K562 (cell line): ENCODE results near the gene EXOG. TPM values are rescaled to one million over a fixed set of nuclear protein-coding genes. Genes with fewer than 3 reads are reported as not detected.
A peak's percentile ranks its signal among the peaks of the same experiment; 100 is the strongest.

ENCODE experiments used
- ATAC-seq: fragments of 200-7000 bp; cut with Tn5 transposase; 3 replicates; pipeline ENCODE4 v1.9.1; 2020; ENCODE audit warnings: moderate library complexity
- BruUV-seq: library from RNA; stranded (reverse); fragments of 400-500 nt; replicated peaks from 2 replicates; lab custom pipeline; 2021; lab: Mats Ljungman, UMichigan
- CTCF ChIA-PET: fragments of 300-600 bp; formaldehyde crosslinking; extraction: SDS; loops from one replicate; lab custom pipeline; 2021; ENCODE audit warnings: low intra/inter-chr PET ratio; lab: Yijun Ruan, JAX
- POLR2A ChIA-PET: fragments of 300-600, 350-650 bp; sonication (Branson Sonifier 250); formaldehyde crosslinking; extraction: SDS; loops from one replicate; lab custom pipeline; 2021; ENCODE audit warnings: antibody characterized with exemption, inconsistent platforms; lab: Yijun Ruan, JAX
- DNase-seq, 4 experiments: peaks; one replicate each; pipeline versions ENCODE4 v3.0.0 to v3.0.0-alpha.2; 2011 to 2018; ENCODE audit warnings: low spot score in 3 of 4, mixed read lengths in 3 of 4; ENCODE audit errors: extremely low read depth in 1 of 4
- FAIRE-seq: peaks from 2 replicates; lab custom pipeline; 2011; peaks lifted over from hg19 to GRCh38; lab: Jason Lieb, UNC
- H2AFZ ChIP-seq: 2 replicates; pipeline ENCODE4 v1.6.0; 2011; ENCODE audit warnings: low read depth, low read length, control low read depth, inconsistent platforms
- H3K27ac ChIP-seq: fragments of 200-600 bp; 3 replicates; pipeline ENCODE4 v1.8.0; 2011; ENCODE audit warnings: low read depth, mild to moderate bottlenecking, control low read depth, inconsistent platforms, low read length, moderate library complexity, mixed read lengths; ENCODE audit errors: extremely low read depth
- H3K27me3 ChIP-seq, 2 experiments: fragments of 300-600 bp in 1 of 2; 2 replicates in 1 of 2; 3 replicates in 1 of 2; pipeline versions ENCODE4 v1.6.0 to v1.8.0; 2011; ENCODE audit warnings: inconsistent platforms in 2 of 2, low read length in 2 of 2, mild to moderate bottlenecking in 1 of 2, mixed read lengths in 1 of 2, moderate library complexity in 1 of 2; ENCODE audit not compliant: control insufficient read depth in 2 of 2, insufficient read depth in 2 of 2
- H3K36me3 ChIP-seq: fragments of 300-600 bp; 3 replicates; pipeline ENCODE4 v1.8.0; 2011; ENCODE audit warnings: mild to moderate bottlenecking, low read length, inconsistent platforms; ENCODE audit not compliant: control insufficient read depth, insufficient read depth
- H3K4me1 ChIP-seq, 2 experiments: fragments of 200-600 bp in 1 of 2; replicated peaks in 1 of 2; 2 replicates in 1 of 2; 3 replicates in 1 of 2; pipeline versions ENCODE4 v1.5.1 to v1.8.0; 2011; ENCODE audit warnings: inconsistent platforms in 2 of 2, low read length in 2 of 2, mild to moderate bottlenecking in 1 of 2, mixed read lengths in 1 of 2, moderate library complexity in 1 of 2; ENCODE audit not compliant: control insufficient read depth in 2 of 2, insufficient read depth in 2 of 2
- H3K4me2 ChIP-seq: 2 replicates; pipeline ENCODE4 v1.6.1; 2011; ENCODE audit warnings: low read length, control low read depth, inconsistent platforms, mixed read lengths; ENCODE audit not compliant: insufficient read depth
- H3K4me3 ChIP-seq: fragments of 200-600 bp; sonication (generic), shearing (Covaris generic); 2 replicates; pipeline ENCODE4 v1.5.1; 2016; ENCODE audit warnings: control low read depth, inconsistent platforms
- H3K79me2 ChIP-seq: fragments of 200-600 bp; 3 replicates; pipeline ENCODE4 v1.8.0; 2011; ENCODE audit warnings: low read length, inconsistent platforms; ENCODE audit not compliant: control insufficient read depth, insufficient read depth
- H3K9ac ChIP-seq, 2 experiments: 2 replicates each; pipeline versions ENCODE4 v1.6.0 to v1.6.1; 2011; ENCODE audit warnings: low read depth in 2 of 2, low read length in 2 of 2, control low read depth in 1 of 2, inconsistent platforms in 1 of 2, mild to moderate bottlenecking in 1 of 2, mixed read lengths in 1 of 2; ENCODE audit not compliant: insufficient read depth in 1 of 2
- H3K9me1 ChIP-seq: one replicate; pipeline ENCODE4 v1.6.0; 2011; ENCODE audit warnings: inconsistent platforms, mild to moderate bottlenecking, low read length, moderate library complexity; ENCODE audit not compliant: control insufficient read depth, insufficient read depth
- H3K9me3 ChIP-seq: replicated peaks from 2 replicates; pipeline ENCODE4 v1.5.1; 2011; ENCODE audit warnings: low read depth, low read length, inconsistent platforms; ENCODE audit not compliant: control insufficient read depth, insufficient read depth
- H4K20me1 ChIP-seq: replicated peaks from 2 replicates; pipeline ENCODE4 v1.6.1; 2011; ENCODE audit warnings: low read length, inconsistent platforms, mixed read lengths; ENCODE audit not compliant: control insufficient read depth, insufficient read depth
- FOXP1 ChIP-seq: sonication (generic); formaldehyde crosslinking; IDR thresholded peaks from 2 replicates; pipeline ENCODE4 v1.8.0; 2022; ENCODE audit warnings: mild to moderate bottlenecking, missing genetic modification reagents
- NBN ChIP-seq: fragments of 450-650 bp; IDR thresholded peaks from 2 replicates; pipeline ENCODE4 v1.6.1; 2016; ENCODE audit warnings: low read depth, mild to moderate bottlenecking
- NCOA4 ChIP-seq: fragments of 450-650 bp; IDR thresholded peaks from 2 replicates; pipeline ENCODE4 v1.6.1; 2018; ENCODE audit warnings: mild to moderate bottlenecking; ENCODE audit not compliant: partially characterized antibody
- U2AF2 ChIP-seq: fragments of 200-400 bp; formaldehyde crosslinking; optimal IDR thresholded peaks from 2 replicates; pipeline ENCODE3; 2017; ENCODE audit warnings: low read depth, mild to moderate bottlenecking, low read length
- ZBTB1 ChIP-seq: sonication (generic); formaldehyde crosslinking; IDR thresholded peaks from 2 replicates; pipeline ENCODE4 v1.8.1; 2023; ENCODE audit warnings: missing genetic modification reagents, low read depth, mild to moderate bottlenecking, borderline replicate concordance
- ZFP30 ChIP-seq: fragments of 250-450 bp; sonication (Bioruptor Pico); IDR thresholded peaks from 2 replicates; pipeline ENCODE4 v1.8.0; 2022; ENCODE audit warnings: moderate library complexity, mild to moderate bottlenecking, inconsistent platforms, borderline replicate concordance
- ZNF217 ChIP-seq: sonication (generic); formaldehyde crosslinking; IDR thresholded peaks from 2 replicates; pipeline ENCODE4 v1.8.0; 2022; ENCODE audit warnings: mild to moderate bottlenecking, missing genetic modification reagents
- ZNF274 ChIP-seq: IDR thresholded peaks from 2 replicates; pipeline ENCODE4 v1.6.1; 2011; ENCODE audit warnings: low read depth, mild to moderate bottlenecking, low read length, moderate library complexity, borderline replicate concordance
- ZNF41 ChIP-seq: fragments of 250-450 bp; sonication (Bioruptor Pico); conservative IDR thresholded peaks from 2 replicates; pipeline ENCODE4 v1.4.0; 2020; ENCODE audit warnings: mild to moderate bottlenecking
- WGBS: fragments of 100-300 bp; shearing (Covaris generic); methylation state at CpG from one replicate; pipeline ENCODE4 v1.1.6; 2016; ENCODE audit warnings: low coverage, mixed read lengths; ENCODE audit not compliant: insufficient coverage; ENCODE audit errors: missing lambda C conversion rate; 5-methylcytosine and 5-hydroxymethylcytosine counted together
- in situ Hi-C: fragments of 300-500 bp; cut with MboI; formaldehyde crosslinking; loops from 4 replicates; pipeline ENCODE4 v1.15.0; 2018; ENCODE audit warnings: inconsistent platforms, mixed read lengths
- intact Hi-C: fragments of 100-400 bp; cut with micrococcal nuclease; formaldehyde crosslinking; loops from 2 replicates; pipeline ENCODE4 v1.14.2; 2022
- polyA plus RNA-seq, 8 experiments: library from polyadenylated mRNA; depleted of rRNA in 4 of 8; stranded (reverse) in 5 of 8; unstranded in 3 of 8; fragments of >200 nt; fragmentation: Nextera tagmentation in 2 of 8; fragmentation: Illumina TruSeq in 1 of 8; extraction: Ambion mirVana in 2 of 8; extraction: Trizol in 1 of 8; gene quantifications; 2 replicates each; pipeline versions ENCODE4 v1.2.1 to v1.2.3, GENCODE V29; 2011 to 2014; ENCODE audit warnings: inconsistent platforms in 1 of 8, missing spikeins in 1 of 8
- total RNA-seq, 7 experiments: library from RNA; depleted of rRNA in 6 of 7; stranded (reverse); fragments of >200 nt in 6 of 7; fragmentation: Illumina TruSeq in 2 of 7; extraction: Trizol in 2 of 7; gene quantifications; 2 replicates each; pipeline versions ENCODE4 v1.2.1 to v1.2.3, GENCODE V29; 2011 to 2021; ENCODE audit warnings: low replicate concordance in 1 of 7
- TF ChIP-seq, protein P1 (sequence below): fragments of 450-650 bp; IDR thresholded peaks from 2 replicates; pipeline ENCODE4 v1.6.1; 2016; ENCODE audit warnings: missing biosample characterization, missing genetic modification characterization
- TF ChIP-seq, protein P2 (sequence below): sonication (generic); formaldehyde crosslinking; IDR thresholded peaks from 2 replicates; pipeline ENCODE4 v1.8.0; 2022; ENCODE audit warnings: mild to moderate bottlenecking, missing genetic modification reagents

The EXOG gene
- total and polyA plus RNA-seq, 9 of the 15 experiments (the other 6 are each of a cell fraction or from before 2014, with no cell fraction given), result 10.8 to 21.7 (median 14.8) TPM

DNA sequence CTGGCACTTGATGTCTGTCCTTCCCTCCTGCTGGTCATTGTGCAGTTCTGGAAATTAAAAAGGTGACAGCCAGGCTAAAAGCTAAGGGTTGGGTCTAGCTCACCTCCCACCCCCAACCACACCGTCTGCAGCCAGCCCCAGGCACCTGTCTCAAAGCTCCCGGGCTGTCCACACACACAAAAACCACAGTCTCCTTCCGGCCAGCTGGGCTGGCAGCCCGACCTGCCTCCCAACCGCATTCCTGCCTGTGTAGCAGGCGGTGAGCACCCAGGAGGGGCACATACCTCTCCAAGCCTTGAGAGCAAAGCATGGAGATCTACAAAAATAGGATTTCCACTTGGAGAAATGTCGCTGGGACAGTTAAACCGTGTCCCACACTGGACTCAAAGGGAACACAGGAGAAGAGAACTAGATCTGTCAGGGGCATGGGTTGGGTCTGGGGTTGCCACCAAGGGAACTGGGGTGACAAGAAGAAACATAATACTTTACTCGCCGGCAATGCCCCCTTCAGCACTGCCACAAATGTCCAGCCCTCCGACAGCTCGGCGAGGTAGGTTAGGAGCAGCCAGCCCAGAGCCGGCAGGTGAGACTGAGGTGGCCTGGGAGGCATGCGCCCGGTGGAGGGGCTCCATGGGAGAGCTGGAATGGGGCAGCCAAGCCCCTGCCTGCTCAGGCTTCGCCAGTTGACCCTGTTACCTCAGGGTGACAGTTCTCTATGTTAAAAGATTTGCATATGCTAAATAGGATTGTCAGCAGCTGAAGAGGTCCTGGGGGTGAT, 52.2 kb downstream of the EXOG start:
- BruUV-seq, result no TSS peak
- Histone ChIP-seq H4K20me1 (no peaks in the 10 kb centered on the region; the same call in 1 of the 2 replicates), H3K79me2 (no peaks in the 10 kb centered on the region), H3K9me3 (no peaks in the 10 kb centered on the region), H3K27ac (no peak overlapping the region), H3K36me3 (no peaks in the 10 kb centered on the region)
- ATAC-seq (no peak), FAIRE-seq (no peak)
- POLR2A ChIA-PET, result interaction anchor here (0.7 to 1.6 kb wide), 3 partner anchors 27 to 552 kb away, joined by 3 read pairs; no protein-coding TSS in a partner anchor
- TF ChIP-seq FOXP1 (CRISPR knock-in tag) (no peak), NBN (no peak), ZFP30 (no peak)
- TF ChIP-seq, all 486 proteins: peak for 0
- intact Hi-C loops (no loop called here), in situ Hi-C loops (no loop called here)
- H3K27me3 ChIP-seq, result peaks cover 62 to 76% of the 10 kb centered on the region in 2 experiments
- H3K4me1 ChIP-seq, result no peaks in the 10 kb centered on the region; a peak in 2 of 5 replicates
- no peak overlapping the region for H3K9ac ChIP-seq
- no peak overlapping the region for H3K4me3 ChIP-seq
- H2AFZ ChIP-seq, result no peak overlapping the region
- H3K9me1 ChIP-seq, result no peaks in the 10 kb centered on the region
- WGBS, result 3% methylated on average over 17 of the region's 17 CpGs
- no peak overlapping the region for H3K4me2 ChIP-seq
- no peak for DNase-seq
- CTCF ChIA-PET, result no interaction called here

DNA sequence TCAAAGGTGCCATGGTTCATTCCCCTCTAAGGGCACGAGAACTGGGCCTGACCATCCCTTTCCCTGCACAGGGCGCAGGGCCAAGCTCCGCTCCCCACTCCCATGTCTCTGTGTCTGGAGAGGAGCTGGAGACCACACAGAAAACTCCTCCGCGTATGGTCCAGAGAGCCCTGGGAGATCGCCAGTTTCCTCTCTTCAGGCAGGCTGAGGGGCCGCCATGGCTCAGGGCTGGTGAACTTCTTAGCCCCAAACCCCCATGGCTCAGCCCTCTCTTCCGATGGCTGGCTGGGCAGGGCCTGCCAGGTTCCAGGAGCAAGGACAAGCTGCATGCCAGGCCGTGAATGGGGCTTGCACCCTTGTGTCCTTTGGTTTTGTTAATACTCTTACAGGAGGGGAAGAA, 52.9 kb downstream of the EXOG start:
- in situ Hi-C loops, result no loop called here
- H3K27ac ChIP-seq, result no peak overlapping the region
- no peaks in the 10 kb centered on the region for H3K9me1 ChIP-seq
- no peaks in the 10 kb centered on the region for H3K9me3 ChIP-seq
- no peaks in the 10 kb centered on the region for H3K36me3 ChIP-seq
- DNase-seq (no peak), FAIRE-seq (no peak), ATAC-seq (peak; percentile 15; the same call in 1 of the 3 replicates)
- no peak overlapping the region for H3K4me3 ChIP-seq
- ChIA-PET POLR2A (interaction anchor here (1.6 kb wide), 1 partner anchor 28 kb away, joined by 3 read pairs; no protein-coding TSS in a partner anchor), CTCF (no interaction called here)
- H4K20me1 ChIP-seq, result no peaks in the 10 kb centered on the region; the same call in 1 of the 2 replicates
- 15% methylated on average over 9 of the region's 9 CpGs for WGBS
- no peaks in the 10 kb centered on the region; a peak in 1 of 5 replicates for H3K4me1 ChIP-seq
- no peak overlapping the region for H2AFZ ChIP-seq
- H3K79me2 ChIP-seq, result no peaks in the 10 kb centered on the region
- H3K4me2 ChIP-seq, result no peak overlapping the region
- intact Hi-C loops, result no loop called here
- no peak for TF ChIP-seq ZBTB1
- TF ChIP-seq, protein P1, sequence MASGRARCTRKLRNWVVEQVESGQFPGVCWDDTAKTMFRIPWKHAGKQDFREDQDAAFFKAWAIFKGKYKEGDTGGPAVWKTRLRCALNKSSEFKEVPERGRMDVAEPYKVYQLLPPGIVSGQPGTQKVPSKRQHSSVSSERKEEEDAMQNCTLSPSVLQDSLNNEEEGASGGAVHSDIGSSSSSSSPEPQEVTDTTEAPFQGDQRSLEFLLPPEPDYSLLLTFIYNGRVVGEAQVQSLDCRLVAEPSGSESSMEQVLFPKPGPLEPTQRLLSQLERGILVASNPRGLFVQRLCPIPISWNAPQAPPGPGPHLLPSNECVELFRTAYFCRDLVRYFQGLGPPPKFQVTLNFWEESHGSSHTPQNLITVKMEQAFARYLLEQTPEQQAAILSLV (tag), result no peak
- TF ChIP-seq, protein P2, sequence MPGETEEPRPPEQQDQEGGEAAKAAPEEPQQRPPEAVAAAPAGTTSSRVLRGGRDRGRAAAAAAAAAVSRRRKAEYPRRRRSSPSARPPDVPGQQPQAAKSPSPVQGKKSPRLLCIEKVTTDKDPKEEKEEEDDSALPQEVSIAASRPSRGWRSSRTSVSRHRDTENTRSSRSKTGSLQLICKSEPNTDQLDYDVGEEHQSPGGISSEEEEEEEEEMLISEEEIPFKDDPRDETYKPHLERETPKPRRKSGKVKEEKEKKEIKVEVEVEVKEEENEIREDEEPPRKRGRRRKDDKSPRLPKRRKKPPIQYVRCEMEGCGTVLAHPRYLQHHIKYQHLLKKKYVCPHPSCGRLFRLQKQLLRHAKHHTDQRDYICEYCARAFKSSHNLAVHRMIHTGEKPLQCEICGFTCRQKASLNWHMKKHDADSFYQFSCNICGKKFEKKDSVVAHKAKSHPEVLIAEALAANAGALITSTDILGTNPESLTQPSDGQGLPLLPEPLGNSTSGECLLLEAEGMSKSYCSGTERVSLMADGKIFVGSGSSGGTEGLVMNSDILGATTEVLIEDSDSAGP (CRISPR knock-in tag), result no peak
- no peak for TF ChIP-seq ZNF217
- TF ChIP-seq U2AF2, result no peak
- no peak for TF ChIP-seq ZNF41 (CRISPR knock-in tag)
- TF ChIP-seq ZNF274, result no peak
- TF ChIP-seq NCOA4, result no peak
- no TSS peak for BruUV-seq
- peaks cover 57 to 74% of the 10 kb centered on the region in 2 experiments for H3K27me3 ChIP-seq
- 0 out of 4 replicates have a peak overlapping the region, but pooled peaks of 1 of the 2 experiments have one; percentile 38 for H3K9ac ChIP-seq
